H1 (cell line): ENCODE results near the gene PARM1. TPM values are rescaled to one million over a fixed set of nuclear protein-coding genes. Genes with fewer than 3 reads are reported as not detected.

Source experiments
- CTCF ChIA-PET: fragments of 300-600 bp; sonication (Branson Sonifier 250); formaldehyde crosslinking; loops from one replicate; lab custom pipeline; 2021; ENCODE audit not compliant: partially characterized antibody; lab: Charles Lee
- POLR2A ChIA-PET: fragments of 300-600 bp; sonication (Branson Sonifier 250); formaldehyde crosslinking; loops from one replicate; lab custom pipeline; 2021; ENCODE audit warnings: inconsistent platforms; ENCODE audit not compliant: partially characterized antibody; lab: Charles Lee
- DNase-seq, 2 experiments: peaks; one replicate each; pipeline versions ENCODE4 v3.0.0 to v3.0.0-alpha.2; 2010 to 2022; ENCODE audit warnings: low spot score in 2 of 2, low read depth in 1 of 2, mixed read lengths in 1 of 2
- FAIRE-seq: peaks from 2 replicates; lab custom pipeline; 2011; peaks lifted over from hg19 to GRCh38; lab: Jason Lieb, UNC
- H2AFZ ChIP-seq: 2 replicates; pipeline ENCODE4 v1.8.1; 2012; ENCODE audit warnings: low read length, inconsistent platforms
- H2AK5ac ChIP-seq: 2 replicates; pipeline ENCODE4 v1.6.1; 2013; ENCODE audit warnings: low read depth, low read length
- H2BK120ac ChIP-seq: replicated peaks from 2 replicates; pipeline ENCODE3; 2013; ENCODE audit warnings: low read depth, low read length, inconsistent platforms
- H2BK12ac ChIP-seq: 2 replicates; pipeline ENCODE4 v1.6.1; 2013; ENCODE audit warnings: low read depth, low read length
- H2BK15ac ChIP-seq: 2 replicates; pipeline ENCODE4 v1.6.1; 2013; ENCODE audit warnings: low read length
- H2BK20ac ChIP-seq: 2 replicates; pipeline ENCODE4 v1.6.1; 2013; ENCODE audit warnings: low read length
- H2BK5ac ChIP-seq: 2 replicates; pipeline ENCODE4 v1.6.1; 2013; ENCODE audit warnings: low read depth, low read length
- H3K14ac ChIP-seq: 2 replicates; pipeline ENCODE4 v1.6.1; 2013; ENCODE audit warnings: inconsistent platforms; ENCODE audit not compliant: insufficient read length
- H3K18ac ChIP-seq: 2 replicates; pipeline ENCODE4 v1.6.1; 2013; ENCODE audit warnings: low read length; ENCODE audit errors: extremely low read depth
- H3K23ac ChIP-seq: 2 replicates; pipeline ENCODE4 v1.6.1; 2013; ENCODE audit warnings: inconsistent platforms; ENCODE audit not compliant: insufficient read length
- H3K23me2 ChIP-seq: 2 replicates; pipeline ENCODE4 v1.6.1; 2013; ENCODE audit warnings: low read depth, low read length
- H3K27ac ChIP-seq: 2 replicates; pipeline ENCODE4 v1.6.1; 2011; ENCODE audit warnings: low read depth, low read length, inconsistent platforms
- H3K27me3 ChIP-seq, 4 experiments: replicated peaks in 1 of 4; 1 replicate in 1 of 4; 2 replicates in 3 of 4; pipeline versions ENCODE4 v1.6.1 to v1.8.1; 2011 to 2013; ENCODE audit warnings: low read length in 3 of 4, mild to moderate bottlenecking in 3 of 4, inconsistent platforms in 2 of 4, mixed read lengths in 2 of 4, moderate library complexity in 1 of 4; ENCODE audit not compliant: control insufficient read depth in 3 of 4, insufficient read depth in 3 of 4; ENCODE audit errors: extremely low read depth in 1 of 4
- H3K36me3 ChIP-seq, 4 experiments: 2 replicates each; pipeline versions ENCODE4 v1.6.1 to v1.8.1; 2011 to 2013; ENCODE audit warnings: mild to moderate bottlenecking in 4 of 4, low read length in 3 of 4, moderate library complexity in 2 of 4, control low read depth in 1 of 4, inconsistent platforms in 1 of 4; ENCODE audit not compliant: insufficient read depth in 4 of 4, control insufficient read depth in 2 of 4
- H3K4ac ChIP-seq: replicated peaks from 2 replicates; pipeline ENCODE3; 2013; ENCODE audit warnings: low read length, low read depth, mixed read lengths, inconsistent platforms; ENCODE audit not compliant: insufficient read length
- H3K4me1 ChIP-seq, 4 experiments: replicated peaks in 1 of 4; 1 replicate in 1 of 4; 2 replicates in 3 of 4; pipeline versions ENCODE4 v1.6.1 to v1.8.1; 2011 to 2013; ENCODE audit warnings: low read length in 3 of 4, inconsistent platforms in 2 of 4, mixed read lengths in 1 of 4; ENCODE audit not compliant: insufficient read depth in 4 of 4, control insufficient read depth in 3 of 4
- H3K4me2 ChIP-seq, 2 experiments: 2 replicates each; pipeline versions ENCODE4 v1.6.1 to v1.8.1; 2011 to 2013; ENCODE audit warnings: low read depth in 2 of 2, low read length in 2 of 2, control low read depth in 1 of 2, inconsistent platforms in 1 of 2, mild to moderate bottlenecking in 1 of 2; ENCODE audit not compliant: insufficient read depth in 1 of 2
- H3K4me3 ChIP-seq, 4 experiments: fragments of 200-600, 300-600 bp in 1 of 4; sonication (generic), shearing (Covaris generic), sonication (Bioruptor Twin) in 1 of 4; 2 replicates each; pipeline versions ENCODE4 v1.5.1 to v1.8.1; 2011 to 2016; ENCODE audit warnings: low read length in 4 of 4, low read depth in 3 of 4, control low read depth in 2 of 4, inconsistent platforms in 2 of 4, mild to moderate bottlenecking in 2 of 4, mixed read lengths in 1 of 4, moderate library complexity in 1 of 4; ENCODE audit not compliant: insufficient read depth in 2 of 4; ENCODE audit errors: extremely low read depth in 1 of 4
- H3K56ac ChIP-seq: replicated peaks from 2 replicates; pipeline ENCODE3; 2013; ENCODE audit warnings: low read depth, mild to moderate bottlenecking, mixed read lengths, low read length, inconsistent platforms; ENCODE audit not compliant: insufficient read length
- H3K79me1 ChIP-seq: 2 replicates; pipeline ENCODE4 v1.6.1; 2013; ENCODE audit warnings: low read depth, low read length, control low read depth
- H3K79me2 ChIP-seq, 2 experiments: 2 replicates each; pipeline versions ENCODE4 v1.6.1 to v1.8.1; 2012 to 2013; ENCODE audit warnings: low read length in 2 of 2, mild to moderate bottlenecking in 2 of 2, inconsistent platforms in 1 of 2; ENCODE audit not compliant: insufficient read depth in 2 of 2, control insufficient read depth in 1 of 2
- H3K9ac ChIP-seq, 4 experiments: replicated peaks in 1 of 4; 1 replicate in 1 of 4; 2 replicates in 3 of 4; pipeline versions ENCODE4 v1.6.1 to v1.8.1; 2011 to 2013; ENCODE audit warnings: low read depth in 3 of 4, low read length in 3 of 4, control low read depth in 2 of 4, mild to moderate bottlenecking in 2 of 4, moderate library complexity in 2 of 4, inconsistent platforms in 1 of 4; ENCODE audit errors: extremely low read depth in 1 of 4
- H3K9me3 ChIP-seq, 2 experiments: 2 replicates each; pipeline versions ENCODE4 v1.6.1 to v1.8.1; 2012 to 2013; ENCODE audit warnings: mild to moderate bottlenecking in 2 of 2, moderate library complexity in 2 of 2, control low read depth in 1 of 2, inconsistent platforms in 1 of 2, low read depth in 1 of 2, low read length in 1 of 2, mixed read lengths in 1 of 2; ENCODE audit not compliant: insufficient read depth in 2 of 2
- H4K20me1 ChIP-seq, 2 experiments: replicated peaks in 1 of 2; 2 replicates each; pipeline versions ENCODE3 to v1.8.1; 2011 to 2013; ENCODE audit warnings: inconsistent platforms in 2 of 2, low read length in 2 of 2, mild to moderate bottlenecking in 1 of 2; ENCODE audit not compliant: insufficient read depth in 2 of 2, control insufficient read depth in 1 of 2
- H4K5ac ChIP-seq: 2 replicates; pipeline ENCODE4 v1.6.1; 2013; ENCODE audit warnings: low read length, low read depth, mixed read lengths, inconsistent platforms; ENCODE audit not compliant: insufficient read length
- H4K8ac ChIP-seq: 2 replicates; pipeline ENCODE4 v1.8.0; 2013; ENCODE audit warnings: mild to moderate bottlenecking, moderate library complexity, low read length, inconsistent platforms; ENCODE audit not compliant: insufficient read depth; ENCODE audit errors: extremely low read depth
- H4K91ac ChIP-seq: replicated peaks from 2 replicates; pipeline ENCODE3; 2013; ENCODE audit warnings: low read length, mixed read lengths, inconsistent platforms; ENCODE audit not compliant: insufficient read length
- BRCA1 ChIP-seq: IDR thresholded peaks from 2 replicates; pipeline ENCODE4 v1.6.1; 2012; ENCODE audit warnings: low read depth, low read length, improper control_type of control experiment
- CEBPB ChIP-seq: IDR thresholded peaks from 2 replicates; pipeline ENCODE4 v1.6.1; 2012; ENCODE audit warnings: low read depth, low read length
- EGR1 ChIP-seq: IDR thresholded peaks from 2 replicates; pipeline ENCODE4 v1.6.1; 2011; ENCODE audit warnings: low read depth, low read length, borderline replicate concordance
- KDM5A ChIP-seq: fragments of 200-600 bp; IDR thresholded peaks from 2 replicates; pipeline ENCODE4 v1.7.1; 2012; ENCODE audit warnings: mild to moderate bottlenecking, low read length, inconsistent platforms, mixed read lengths
- PHF8 ChIP-seq: fragments of 200-600 bp; sonication (generic); conservative IDR thresholded peaks from 2 replicates; pipeline ENCODE4 v1.7.1; 2012; ENCODE audit warnings: low read depth, mild to moderate bottlenecking, inconsistent platforms, low read length, moderate library complexity
- POLR2A ChIP-seq, 2 experiments: IDR thresholded peaks; 1 replicate in 1 of 2; 2 replicates in 1 of 2; pipeline ENCODE4 v1.6.1; 2011; ENCODE audit warnings: low read depth in 2 of 2, low read length in 2 of 2, mild to moderate bottlenecking in 2 of 2; ENCODE audit errors: control extremely low read depth in 1 of 2
- POLR2AphosphoS5 ChIP-seq: IDR thresholded peaks from 2 replicates; pipeline ENCODE4 v1.6.1; 2011; ENCODE audit warnings: low read depth, low read length
- RBBP5 ChIP-seq: IDR thresholded peaks from 2 replicates; pipeline ENCODE4 v1.7.1; 2012; ENCODE audit warnings: low read depth, mild to moderate bottlenecking, inconsistent platforms, low read length, moderate library complexity, borderline replicate concordance
- SAP30 ChIP-seq: fragments of 300-600 bp; sonication (generic); IDR thresholded peaks from 2 replicates; pipeline ENCODE4 v1.7.1; 2012; ENCODE audit warnings: low read length, moderate library complexity, mild to moderate bottlenecking, inconsistent platforms; ENCODE audit not compliant: insufficient read depth, insufficient replicate concordance
- SIN3A ChIP-seq, 2 experiments: IDR thresholded peaks in 1 of 2; conservative IDR thresholded peaks in 1 of 2; 2 replicates each; pipeline ENCODE4 v1.6.1; 2011 to 2012; ENCODE audit warnings: low read length in 2 of 2, improper control_type of control experiment in 1 of 2, low read depth in 1 of 2, mild to moderate bottlenecking in 1 of 2
- SRF ChIP-seq: IDR thresholded peaks from 2 replicates; pipeline ENCODE4 v1.6.1; 2011; ENCODE audit warnings: mild to moderate bottlenecking, low read depth, low read length, moderate library complexity
- SUZ12 ChIP-seq: fragments of 200-600 bp; sonication (generic); IDR thresholded peaks from 2 replicates; pipeline ENCODE4 v1.6.1; 2012; ENCODE audit warnings: mild to moderate bottlenecking, inconsistent platforms, low read length, moderate library complexity, mixed read lengths
- WGBS, 2 experiments: shearing (Covaris generic) in 1 of 2; methylation state at CpG; one replicate each; pipeline versions ENCODE4 v1.1.6 to v1.1.7; 2013 to 2015; ENCODE audit warnings: low lambda C conversion rate in 2 of 2, mixed read lengths in 2 of 2, inconsistent platforms in 1 of 2, low coverage in 1 of 2, missing lambda C conversion rate in 1 of 2; ENCODE audit not compliant: insufficient replicate concordance in 2 of 2, insufficient coverage in 1 of 2, insufficient read length in 1 of 2; ENCODE audit errors: extremely low coverage in 1 of 2, missing lambda C conversion rate in 1 of 2; 5-methylcytosine and 5-hydroxymethylcytosine counted together
- polyA plus RNA-seq, 7 experiments: library from polyadenylated mRNA; depleted of rRNA in 3 of 7; stranded (reverse) in 5 of 7; unstranded in 2 of 7; fragments of >200 nt in 5 of 7; fragments of 200-250 nt in 2 of 7; gene quantifications; 1 replicate in 5 of 7; 2 replicates in 1 of 7; 4 replicates in 1 of 7; pipeline versions ENCODE4 v1.2.1 to v1.2.3, GENCODE V29; 2011 to 2013; ENCODE audit warnings: missing spikeins in 2 of 7, mixed read lengths in 2 of 7
- total RNA-seq: library from RNA; stranded (reverse); fragmentation: NEBNext Ultra II Directional; extraction: Animal tissue kit (Norgen Biotek cat#: 25700); gene quantifications from 2 replicates; pipeline ENCODE4 v1.2.1, GENCODE V29; 2021
- TF ChIP-seq, protein P1 (sequence below): IDR thresholded peaks from 2 replicates; pipeline ENCODE4 v1.6.1; 2011; ENCODE audit warnings: low read length, improper control_type of control experiment

PARM1 gene
- total and polyA plus RNA-seq, 2 of the 8 experiments (the other 6 are each of a cell fraction or from before 2014, with no cell fraction given), result 2.0 to 5.3 TPM

DNA sequence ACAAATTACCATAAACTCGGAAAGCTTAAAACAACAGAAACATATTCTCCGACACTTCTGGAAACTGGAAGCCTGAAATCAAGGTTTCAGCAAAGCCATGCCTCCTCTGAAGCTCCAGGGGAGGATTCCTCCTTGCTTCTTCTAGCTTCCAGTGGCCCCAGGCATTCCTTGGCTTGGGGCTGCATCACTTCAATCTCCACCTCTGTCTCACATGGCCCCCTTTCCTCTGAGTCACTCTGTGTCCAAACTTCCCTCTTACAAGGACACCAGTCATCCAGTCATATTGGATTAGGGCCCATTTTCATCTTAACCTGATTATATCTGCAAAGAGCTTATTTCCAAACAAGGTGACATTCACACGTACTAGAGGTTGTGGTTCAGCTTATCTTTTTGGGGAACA, 17.3 kb downstream of the PARM1 start:
- no peaks in the 10 kb centered on the region for H3K79me2 ChIP-seq

More for the DNA sequence above, 17.3 kb downstream of the PARM1 start:
- no peak overlapping the region for H4K91ac ChIP-seq
- H3K4ac ChIP-seq, result no peak overlapping the region
- no peaks in the 10 kb centered on the region for H4K20me1 ChIP-seq
- no peak overlapping the region for H3K4me3 ChIP-seq
- H2AFZ ChIP-seq, result no peak overlapping the region
- H4K5ac ChIP-seq, result no peak overlapping the region
- no peak overlapping the region for H3K18ac ChIP-seq
- no peak overlapping the region for H3K9ac ChIP-seq
- no peaks in the 10 kb centered on the region for H3K79me1 ChIP-seq
- no peak overlapping the region for H2AK5ac ChIP-seq
- no peak overlapping the region for H2BK5ac ChIP-seq
- H3K4me1 ChIP-seq, result no peaks in the 10 kb centered on the region
- H4K8ac ChIP-seq, result no peak overlapping the region
- no peak overlapping the region for H2BK20ac ChIP-seq
- FAIRE-seq (no peak), DNase-seq (no peak)
- H2BK15ac ChIP-seq, result no peak overlapping the region
- no peak overlapping the region for H3K23ac ChIP-seq
- no peaks in the 10 kb centered on the region for H3K36me3 ChIP-seq
- H3K4me2 ChIP-seq, result no peak overlapping the region
- no peak overlapping the region for H2BK120ac ChIP-seq
- no peak overlapping the region for H2BK12ac ChIP-seq
- H3K23me2 ChIP-seq, result no peaks in the 10 kb centered on the region
- H3K27ac ChIP-seq, result no peak overlapping the region
- H3K14ac ChIP-seq, result no peak overlapping the region
- ChIA-PET POLR2A (no interaction called here), CTCF (interaction anchor here (0.9 kb wide), 1 partner anchor 16 kb away, joined by 3 read pairs; no protein-coding TSS in a partner anchor)
- H3K9me3 ChIP-seq, result no peaks in the 10 kb centered on the region
- WGBS, 2 experiments, result 81% methylated on average over 3 of the region's 3 CpGs; no CpG with 5 or more reads in 1 of the 2 experiments
- no peaks in the 10 kb centered on the region for H3K27me3 ChIP-seq
- TF ChIP-seq POLR2A (IDR thresholded peaks at IDR 0.05; ENCODE audit: control extremely low read depth in 1 of 2, low read depth in 2 of 2, low read length in 2 of 2) (no peak), PHF8 (no peak), SUZ12 (no peak), KDM5A (no peak), CEBPB (no peak), SAP30 (no peak), SRF (no peak), BRCA1 (no peak), RBBP5 (no peak), EGR1 (no peak), SIN3A (conservative IDR thresholded peaks at IDR 0.05 in 1 of 2, IDR thresholded peaks at IDR 0.05 in 1 of 2; ENCODE audit: low read depth in 1 of 2, low read length in 2 of 2) (no peak), POLR2AphosphoS5 (no peak)
- TF ChIP-seq, protein P1, sequence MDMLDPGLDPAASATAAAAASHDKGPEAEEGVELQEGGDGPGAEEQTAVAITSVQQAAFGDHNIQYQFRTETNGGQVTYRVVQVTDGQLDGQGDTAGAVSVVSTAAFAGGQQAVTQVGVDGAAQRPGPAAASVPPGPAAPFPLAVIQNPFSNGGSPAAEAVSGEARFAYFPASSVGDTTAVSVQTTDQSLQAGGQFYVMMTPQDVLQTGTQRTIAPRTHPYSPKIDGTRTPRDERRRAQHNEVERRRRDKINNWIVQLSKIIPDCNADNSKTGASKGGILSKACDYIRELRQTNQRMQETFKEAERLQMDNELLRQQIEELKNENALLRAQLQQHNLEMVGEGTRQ, result no peak
- no peak overlapping the region for H3K56ac ChIP-seq
